Measurements from ENCODE around the gene ARHGAP25. TPM values are rescaled to one million over a fixed set of nuclear protein-coding genes. Genes with fewer than 3 reads are reported as not detected.

ARHGAP25 gene
- total RNA-seq, 2 experiments from 2014 or later = 18.6 to 43.8 TPM

DNA sequence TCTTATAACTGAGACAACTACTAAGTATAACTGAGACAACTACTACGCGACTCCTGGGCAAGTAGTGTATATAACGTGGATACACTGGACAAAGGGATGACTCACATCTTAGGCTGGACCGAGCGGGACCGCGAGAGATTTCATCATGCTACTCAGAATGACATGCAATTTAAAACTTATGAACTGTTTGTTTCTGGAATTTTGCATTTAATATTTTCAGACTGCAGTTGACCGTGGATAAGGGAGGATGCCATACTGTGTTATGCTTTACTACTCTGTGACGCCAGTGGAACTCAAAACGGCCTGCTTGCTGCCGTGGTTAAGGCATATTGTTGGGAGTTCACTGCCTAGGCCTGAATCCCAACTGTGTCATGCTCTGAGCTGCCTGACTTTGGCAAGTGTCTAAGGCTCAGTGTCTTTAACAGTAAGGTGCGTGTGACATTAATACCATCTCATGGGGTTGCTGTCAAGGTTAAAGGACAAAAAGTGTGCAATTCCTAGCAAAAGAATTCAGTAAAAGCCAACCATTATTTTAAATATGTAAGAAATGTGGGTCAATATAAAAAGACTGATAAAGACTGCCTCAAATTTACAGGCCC is 72.0 kb downstream of the ARHGAP25 start:
- Histone ChIP-seq H3K9me3 (ENCODE audit: low read length) (no peaks in the 10 kb centered on the region), H4K20me1 (ENCODE audit: insufficient read depth, low read length) (no peaks in the 10 kb centered on the region), H3K4me1 (ENCODE audit: insufficient read depth, low read length, poor library complexity, severe bottlenecking) (no peaks in the 10 kb centered on the region), H3K36me3 (ENCODE audit: insufficient read depth, low read length) (peaks cover 53% of the 10 kb centered on the region), H3K4me3 (ENCODE audit: low read depth, low read length, poor library complexity, severe bottlenecking) (no peak overlapping the region), H3K27ac (ENCODE audit: low read depth, low read length, poor library complexity, severe bottlenecking) (no peak overlapping the region), H3K9me2 (ENCODE audit: insufficient read depth, low read length) (no peaks in the 10 kb centered on the region), H3K79me2 (ENCODE audit: insufficient read depth, low read depth, low read length) (no peaks in the 10 kb centered on the region), H2AFZ (ENCODE audit: low read length) (no peak overlapping the region), H3K4me2 (ENCODE audit: low read length) (no peak overlapping the region)
- CTCF ChIA-PET (ENCODE audit: unreplicated experiment) = no interaction called here
- BruUV-seq (replicated peaks) = no TSS peak
- intact Hi-C loops (cut with micrococcal nuclease; ENCODE audit: unreplicated experiment) = no loop called here
- TF ChIP-seq EZH2phosphoT487 (IDR thresholded peaks at IDR 0.05; ENCODE audit: borderline replicate concordance, low read depth, low read length) = no peak
- TF ChIP-seq, protein P1, sequence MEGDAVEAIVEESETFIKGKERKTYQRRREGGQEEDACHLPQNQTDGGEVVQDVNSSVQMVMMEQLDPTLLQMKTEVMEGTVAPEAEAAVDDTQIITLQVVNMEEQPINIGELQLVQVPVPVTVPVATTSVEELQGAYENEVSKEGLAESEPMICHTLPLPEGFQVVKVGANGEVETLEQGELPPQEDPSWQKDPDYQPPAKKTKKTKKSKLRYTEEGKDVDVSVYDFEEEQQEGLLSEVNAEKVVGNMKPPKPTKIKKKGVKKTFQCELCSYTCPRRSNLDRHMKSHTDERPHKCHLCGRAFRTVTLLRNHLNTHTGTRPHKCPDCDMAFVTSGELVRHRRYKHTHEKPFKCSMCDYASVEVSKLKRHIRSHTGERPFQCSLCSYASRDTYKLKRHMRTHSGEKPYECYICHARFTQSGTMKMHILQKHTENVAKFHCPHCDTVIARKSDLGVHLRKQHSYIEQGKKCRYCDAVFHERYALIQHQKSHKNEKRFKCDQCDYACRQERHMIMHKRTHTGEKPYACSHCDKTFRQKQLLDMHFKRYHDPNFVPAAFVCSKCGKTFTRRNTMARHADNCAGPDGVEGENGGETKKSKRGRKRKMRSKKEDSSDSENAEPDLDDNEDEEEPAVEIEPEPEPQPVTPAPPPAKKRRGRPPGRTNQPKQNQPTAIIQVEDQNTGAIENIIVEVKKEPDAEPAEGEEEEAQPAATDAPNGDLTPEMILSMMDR (conservative IDR thresholded peaks at IDR 0.05; ENCODE audit: low read length) = no peak
- POLR2A ChIA-PET = interaction anchor here (0.8 kb wide), 1 partner anchor 19 kb away, joined by 3 read pairs; no protein-coding TSS in a partner anchor
- DNase-seq (ENCODE audit: low spot score) = no peak

DNA sequence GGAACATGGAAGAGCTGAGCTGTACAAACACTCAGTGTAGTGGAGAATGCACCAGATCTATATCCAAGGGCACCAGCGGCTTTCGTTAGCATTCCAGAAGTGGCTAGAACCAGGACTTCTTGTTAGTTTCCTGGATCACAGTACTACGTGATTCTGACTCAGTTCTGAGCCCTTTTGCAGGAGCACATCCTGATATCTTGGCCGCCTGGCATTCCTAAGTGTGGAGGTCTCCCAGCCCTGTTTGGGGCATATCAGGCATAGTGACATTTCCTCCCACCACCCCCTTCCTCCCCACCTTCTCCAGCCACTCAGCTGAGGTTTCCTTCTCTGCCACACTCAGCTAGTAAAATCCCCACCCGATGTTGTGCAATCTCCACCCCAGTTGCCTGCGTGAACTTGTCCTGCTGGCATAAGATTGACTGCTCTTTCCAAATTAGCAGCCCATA is 73.2 kb downstream of the ARHGAP25 start:
- no peaks in the 10 kb centered on the region for H3K4me1 ChIP-seq (ENCODE audit: insufficient read depth, low read length, poor library complexity, severe bottlenecking)
- TF ChIP-seq EZH2phosphoT487 (IDR thresholded peaks at IDR 0.05; ENCODE audit: borderline replicate concordance, low read depth, low read length) = no peak
- TF ChIP-seq, protein P1 (conservative IDR thresholded peaks at IDR 0.05; ENCODE audit: low read length) = no peak
- no peaks in the 10 kb centered on the region for H3K9me3 ChIP-seq (ENCODE audit: low read length)
- POLR2A ChIA-PET = interaction anchor here (0.6 to 0.8 kb wide), 2 partner anchors 18 to 47 kb away, joined by 3 read pairs; no protein-coding TSS in a partner anchor
- H3K4me2 ChIP-seq (ENCODE audit: low read length) = no peak overlapping the region
- no TSS peak for BruUV-seq (replicated peaks)
- H3K4me3 ChIP-seq (ENCODE audit: low read depth, low read length, poor library complexity, severe bottlenecking) = no peak overlapping the region
- H4K20me1 ChIP-seq (ENCODE audit: insufficient read depth, low read length) = no peaks in the 10 kb centered on the region
- H3K9me2 ChIP-seq (ENCODE audit: insufficient read depth, low read length) = no peaks in the 10 kb centered on the region
- H3K36me3 ChIP-seq (ENCODE audit: insufficient read depth, low read length) = peaks cover 66% of the 10 kb centered on the region
- CTCF ChIA-PET (ENCODE audit: unreplicated experiment) = no interaction called here
- H3K27ac ChIP-seq (ENCODE audit: low read depth, low read length, poor library complexity, severe bottlenecking) = no peak overlapping the region
- intact Hi-C loops (cut with micrococcal nuclease; ENCODE audit: unreplicated experiment) = no loop called here
- no peak for DNase-seq (ENCODE audit: low spot score)
- no peak overlapping the region for H2AFZ ChIP-seq (ENCODE audit: low read length)
- H3K79me2 ChIP-seq (ENCODE audit: insufficient read depth, low read depth, low read length) = no peaks in the 10 kb centered on the region
